ENCODE measurements around the gene SPDYE3. TPM values are rescaled to one million over a fixed set of nuclear protein-coding genes. Genes with fewer than 3 reads are reported as not detected.

Gene SPDYE3
- total and polyA plus RNA-seq, 2 of the 4 experiments (the other 2 are of a cell fraction) = not detected

DNA sequence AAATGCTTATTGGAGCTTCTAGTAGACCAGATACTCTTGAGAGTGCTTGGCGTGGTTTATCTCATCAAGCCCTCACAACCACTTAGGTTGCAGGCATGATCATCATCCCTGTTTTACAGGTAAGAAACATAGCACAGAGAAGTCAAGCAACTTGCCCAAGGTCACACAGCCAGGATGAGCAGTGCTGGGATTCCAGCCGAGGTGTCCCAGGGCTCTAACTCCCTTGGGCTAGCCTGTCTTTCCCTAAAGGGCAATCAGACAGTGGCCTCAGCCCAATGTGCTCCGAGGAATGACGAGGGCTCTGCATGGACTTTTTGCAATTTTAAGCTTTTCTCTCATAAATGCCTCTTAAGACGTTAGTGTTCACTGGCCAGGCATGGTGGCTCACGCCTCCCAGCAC lies 39.9 kb upstream of the SPDYE3 start:
- H3K23ac ChIP-seq (ENCODE audit: low read depth, low read length) = no peak overlapping the region
- 100% methylated on average over 2 of the region's 6 CpGs; no CpG with 5 or more reads in 1 of the 2 experiments for WGBS, 2 experiments (ENCODE audit: extremely low coverage in 2 of 2, insufficient read length in 1 of 2)
- H3K18ac ChIP-seq (ENCODE audit: low read depth, low read length) = no peak overlapping the region
- no peak overlapping the region for H2AK5ac ChIP-seq (ENCODE audit: low read depth, low read length)
- no peak overlapping the region for H3K9ac ChIP-seq (ENCODE audit: low read depth, low read length)
- no peak overlapping the region for H3K4me2 ChIP-seq (ENCODE audit: low read depth, low read length)
- no peak for ATAC-seq (ENCODE audit: low read depth)
- peaks cover 37% of the 10 kb centered on the region for H4K20me1 ChIP-seq (ENCODE audit: insufficient read depth, low read length)
- no peak overlapping the region for H2AK9ac ChIP-seq (replicated peaks; ENCODE audit: low read depth, low read length, poor library complexity)
- no peak overlapping the region for H3K56ac ChIP-seq (ENCODE audit: extremely low read depth, insufficient read depth, low read length)
- no peaks in the 10 kb centered on the region; the same call in 1 of the 2 replicates for H3K36me3 ChIP-seq (ENCODE audit: control insufficient read depth, insufficient read depth, low read length)
- no peak overlapping the region for H2AFZ ChIP-seq (replicated peaks; ENCODE audit: low read length, poor library complexity)
- no peak overlapping the region for H4K5ac ChIP-seq (ENCODE audit: low read depth, low read length)
- H3K79me1 ChIP-seq (ENCODE audit: low read depth in 1 of 2, low read length in 2 of 2) = peaks cover 13 to 39% of the 10 kb centered on the region in 2 experiments; a peak in 3 of 4 replicates
- H3K27ac ChIP-seq (ENCODE audit: insufficient read depth, low read length) = no peak overlapping the region
- H3K27me3 ChIP-seq (ENCODE audit: control insufficient read depth, insufficient read depth, low read length) = no peaks in the 10 kb centered on the region
- no peak for DNase-seq
- no peak overlapping the region for H2BK15ac ChIP-seq (ENCODE audit: low read depth, low read length)
- H3K4me1 ChIP-seq (ENCODE audit: control insufficient read depth, insufficient read depth, low read length) = peaks cover 5% of the 10 kb centered on the region; the same call in 1 of the 2 replicates
- H3K4ac ChIP-seq (ENCODE audit: low read depth, low read length) = no peak overlapping the region
- no peak overlapping the region for H3K4me3 ChIP-seq (ENCODE audit: insufficient read depth, low read depth, low read length)
- BruUV-seq (replicated peaks) = no TSS peak
- dilution Hi-C loops (cut with HindIII; ENCODE audit: low sequenced_read_pairs, unreplicated experiment) (no loop called here), intact Hi-C loops (cut with micrococcal nuclease) (no loop called here), in situ Hi-C loops (cut with MboI; ENCODE audit: low sequenced_read_pairs) (no loop called here)
- POLR2A ChIA-PET (ENCODE audit: unreplicated experiment) = no interaction called here
- no peaks in the 10 kb centered on the region for H3K9me3 ChIP-seq (ENCODE audit: control insufficient read depth, insufficient read depth, low read length)
- H4K91ac ChIP-seq (ENCODE audit: insufficient read depth, low read depth, low read length) = no peak overlapping the region
- CTCF ChIA-PET = no interaction called here
- no peak overlapping the region for H2BK120ac ChIP-seq (ENCODE audit: low read depth, low read length)
- H2BK5ac ChIP-seq (ENCODE audit: low read depth, low read length, poor library complexity, severe bottlenecking) = no peak overlapping the region
- H3K14ac ChIP-seq (replicated peaks; ENCODE audit: low read depth, low read length) = no peak overlapping the region
- no peak overlapping the region for H2BK20ac ChIP-seq (ENCODE audit: low read depth, low read length)
- 0 out of 2 replicates have a peak, but pooled peaks cover 3% of the 10 kb centered on the region for H3K9me1 ChIP-seq (ENCODE audit: insufficient read depth, low read length)
- no peak overlapping the region for H4K8ac ChIP-seq (ENCODE audit: low read depth in 2 of 2, low read length in 2 of 2)
- TF ChIP-seq BHLHE40 (IDR thresholded peaks at IDR 0.05; ENCODE audit: low read depth, low read length) = no peak
- no peak for TF ChIP-seq POLR2A (IDR thresholded peaks at IDR 0.05; ENCODE audit: low read depth, low read length)
- no peak for TF ChIP-seq RCOR1 (IDR thresholded peaks at IDR 0.05; ENCODE audit: insufficient replicate concordance, low read length)
- TF ChIP-seq FOS (IDR thresholded peaks at IDR 0.05; ENCODE audit: low read depth, low read length) = no peak
- TF ChIP-seq RAD21 (IDR thresholded peaks at IDR 0.05; ENCODE audit: low read length) = no peak
- no peak for TF ChIP-seq CEBPB (IDR thresholded peaks at IDR 0.05; ENCODE audit: low read depth, low read length)
- no peak for TF ChIP-seq MAZ (IDR thresholded peaks at IDR 0.05; ENCODE audit: borderline replicate concordance, low read depth, low read length)
- TF ChIP-seq RFX5 (IDR thresholded peaks at IDR 0.05; ENCODE audit: low read depth, low read length) = no peak
- no peak for TF ChIP-seq SMC3 (IDR thresholded peaks at IDR 0.05; ENCODE audit: low read depth, low read length)
- no peak for TF ChIP-seq MXI1 (IDR thresholded peaks at IDR 0.05; ENCODE audit: borderline replicate concordance, low read depth, low read length)
- TF ChIP-seq, protein P1, sequence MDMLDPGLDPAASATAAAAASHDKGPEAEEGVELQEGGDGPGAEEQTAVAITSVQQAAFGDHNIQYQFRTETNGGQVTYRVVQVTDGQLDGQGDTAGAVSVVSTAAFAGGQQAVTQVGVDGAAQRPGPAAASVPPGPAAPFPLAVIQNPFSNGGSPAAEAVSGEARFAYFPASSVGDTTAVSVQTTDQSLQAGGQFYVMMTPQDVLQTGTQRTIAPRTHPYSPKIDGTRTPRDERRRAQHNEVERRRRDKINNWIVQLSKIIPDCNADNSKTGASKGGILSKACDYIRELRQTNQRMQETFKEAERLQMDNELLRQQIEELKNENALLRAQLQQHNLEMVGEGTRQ (IDR thresholded peaks at IDR 0.05; ENCODE audit: low read depth, low read length) = no peak
- TF ChIP-seq MAFK (IDR thresholded peaks at IDR 0.05; ENCODE audit: low read depth, low read length) = no peak
- TF ChIP-seq, protein P2, sequence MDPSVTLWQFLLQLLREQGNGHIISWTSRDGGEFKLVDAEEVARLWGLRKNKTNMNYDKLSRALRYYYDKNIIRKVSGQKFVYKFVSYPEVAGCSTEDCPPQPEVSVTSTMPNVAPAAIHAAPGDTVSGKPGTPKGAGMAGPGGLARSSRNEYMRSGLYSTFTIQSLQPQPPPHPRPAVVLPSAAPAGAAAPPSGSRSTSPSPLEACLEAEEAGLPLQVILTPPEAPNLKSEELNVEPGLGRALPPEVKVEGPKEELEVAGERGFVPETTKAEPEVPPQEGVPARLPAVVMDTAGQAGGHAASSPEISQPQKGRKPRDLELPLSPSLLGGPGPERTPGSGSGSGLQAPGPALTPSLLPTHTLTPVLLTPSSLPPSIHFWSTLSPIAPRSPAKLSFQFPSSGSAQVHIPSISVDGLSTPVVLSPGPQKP (IDR thresholded peaks at IDR 0.05; ENCODE audit: borderline replicate concordance, low read depth, low read length) = no peak
- TF ChIP-seq NFE2L2 (IDR thresholded peaks at IDR 0.05; ENCODE audit: low read depth, low read length) = no peak
- no peak for TF ChIP-seq CHD1 (IDR thresholded peaks at IDR 0.05; ENCODE audit: low read depth, low read length)
- TF ChIP-seq, protein P3, sequence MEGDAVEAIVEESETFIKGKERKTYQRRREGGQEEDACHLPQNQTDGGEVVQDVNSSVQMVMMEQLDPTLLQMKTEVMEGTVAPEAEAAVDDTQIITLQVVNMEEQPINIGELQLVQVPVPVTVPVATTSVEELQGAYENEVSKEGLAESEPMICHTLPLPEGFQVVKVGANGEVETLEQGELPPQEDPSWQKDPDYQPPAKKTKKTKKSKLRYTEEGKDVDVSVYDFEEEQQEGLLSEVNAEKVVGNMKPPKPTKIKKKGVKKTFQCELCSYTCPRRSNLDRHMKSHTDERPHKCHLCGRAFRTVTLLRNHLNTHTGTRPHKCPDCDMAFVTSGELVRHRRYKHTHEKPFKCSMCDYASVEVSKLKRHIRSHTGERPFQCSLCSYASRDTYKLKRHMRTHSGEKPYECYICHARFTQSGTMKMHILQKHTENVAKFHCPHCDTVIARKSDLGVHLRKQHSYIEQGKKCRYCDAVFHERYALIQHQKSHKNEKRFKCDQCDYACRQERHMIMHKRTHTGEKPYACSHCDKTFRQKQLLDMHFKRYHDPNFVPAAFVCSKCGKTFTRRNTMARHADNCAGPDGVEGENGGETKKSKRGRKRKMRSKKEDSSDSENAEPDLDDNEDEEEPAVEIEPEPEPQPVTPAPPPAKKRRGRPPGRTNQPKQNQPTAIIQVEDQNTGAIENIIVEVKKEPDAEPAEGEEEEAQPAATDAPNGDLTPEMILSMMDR (conservative IDR thresholded peaks at IDR 0.05; ENCODE audit: low read depth, low read length) = no peak
